Type B pancreatic cell (in vitro differentiated cells): ENCODE results near the gene SYNGAP1. TPM values are rescaled to one million over a fixed set of nuclear protein-coding genes. Genes with fewer than 3 reads are reported as not detected.
A peak's percentile ranks its signal among the peaks of the same experiment; 100 is the strongest.

ENCODE experiments used
- DNase-seq: peaks from one replicate; pipeline ENCODE4 v3.0.0; 2021; ENCODE audit warnings: mixed read lengths; ENCODE audit not compliant: unreplicated experiment; ENCODE audit errors: extremely low spot score
- H3K27ac Mint-ChIP-seq: 2 replicates; pipeline ENCODE4 v1.8.0; 2021; ENCODE audit warnings: mild to moderate bottlenecking, mixed read lengths
- H3K27me3 Mint-ChIP-seq: 2 replicates; pipeline ENCODE4 v1.8.0; 2021; ENCODE audit warnings: mixed read lengths
- H3K36me3 Mint-ChIP-seq: 2 replicates; pipeline ENCODE4 v1.8.0; 2021; ENCODE audit warnings: mixed read lengths
- H3K4me1 Mint-ChIP-seq: one replicate; pipeline ENCODE4 v1.8.0; 2021; ENCODE audit warnings: mixed read lengths; ENCODE audit not compliant: unreplicated experiment
- H3K4me3 Mint-ChIP-seq: 2 replicates; pipeline ENCODE4 v1.8.0; 2021; ENCODE audit warnings: mild to moderate bottlenecking, mixed read lengths
- H3K9me3 Mint-ChIP-seq: 2 replicates; pipeline ENCODE4 v1.8.0; 2021; ENCODE audit warnings: mixed read lengths
- CTCF ChIP-seq: fragments of 200-600 bp; sonication (generic); conservative IDR thresholded peaks from 2 replicates; pipeline ENCODE4 v1.5.0; 2021; ENCODE audit warnings: antibody characterized with exemption, mild to moderate bottlenecking
- total RNA-seq: library from RNA; stranded (reverse); gene quantifications from 2 replicates; pipeline ENCODE4 v1.2.1, GENCODE V29; 2021; ENCODE audit warnings: low replicate concordance

The SYNGAP1 gene
- total RNA-seq, 1 donor from 2014 or later = 74.1 TPM

DNA sequence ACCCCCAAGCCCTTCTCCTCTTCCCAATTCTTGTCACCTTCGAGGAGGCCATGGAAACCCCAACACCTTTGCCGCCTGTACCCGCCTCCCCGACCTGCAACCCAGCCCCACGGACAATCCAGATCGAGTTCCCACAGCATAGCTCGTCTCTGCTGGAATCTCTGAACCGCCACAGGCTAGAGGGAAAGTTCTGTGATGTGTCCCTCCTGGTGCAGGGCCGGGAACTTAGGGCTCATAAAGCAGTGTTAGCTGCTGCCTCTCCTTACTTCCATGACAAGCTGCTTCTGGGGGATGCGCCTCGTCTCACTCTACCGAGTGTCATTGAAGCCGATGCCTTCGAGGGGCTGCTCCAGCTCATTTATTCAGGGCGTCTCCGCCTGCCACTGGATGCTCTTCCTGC, 35.2 kb downstream of the SYNGAP1 start:
- H3K36me3 Mint-ChIP-seq = peaks cover 12% of the 10 kb centered on the region
- no peak for TF ChIP-seq CTCF

DNA sequence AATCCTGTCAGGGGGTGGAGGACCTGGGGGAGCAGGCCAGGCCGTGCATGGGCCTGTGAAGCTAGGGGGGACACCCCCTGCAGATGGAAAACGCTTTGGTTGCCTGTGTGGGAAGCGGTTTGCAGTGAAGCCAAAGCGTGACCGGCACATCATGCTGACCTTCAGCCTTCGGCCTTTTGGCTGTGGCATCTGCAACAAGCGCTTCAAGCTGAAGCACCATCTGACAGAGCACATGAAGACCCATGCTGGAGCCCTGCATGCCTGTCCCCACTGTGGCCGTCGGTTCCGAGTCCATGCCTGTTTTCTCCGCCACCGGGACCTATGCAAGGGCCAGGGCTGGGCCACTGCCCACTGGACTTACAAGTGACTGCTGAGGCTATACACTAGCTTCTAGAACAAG, 36.3 kb downstream of the SYNGAP1 start:
- no peak for DNase-seq
- H3K27me3 Mint-ChIP-seq = no peaks in the 10 kb centered on the region
- H3K36me3 Mint-ChIP-seq = peaks cover 12% of the 10 kb centered on the region
- no peak overlapping the region for H3K27ac Mint-ChIP-seq
- H3K4me3 Mint-ChIP-seq = peak overlapping the region; percentile 62
- no peak for TF ChIP-seq CTCF
- no peaks in the 10 kb centered on the region for H3K9me3 Mint-ChIP-seq
- peaks cover 18% of the 10 kb centered on the region for H3K4me1 Mint-ChIP-seq

More for the DNA sequence above, 35.2 kb downstream of the SYNGAP1 start:
- H3K27ac Mint-ChIP-seq = peak overlapping the region; percentile 74
- no peaks in the 10 kb centered on the region for H3K9me3 Mint-ChIP-seq
- peak overlapping the region; percentile 90 for H3K4me3 Mint-ChIP-seq
- DNase-seq = peak; percentile 44
- H3K4me1 Mint-ChIP-seq = peaks cover 25% of the 10 kb centered on the region
- H3K27me3 Mint-ChIP-seq = no peaks in the 10 kb centered on the region

DNA sequence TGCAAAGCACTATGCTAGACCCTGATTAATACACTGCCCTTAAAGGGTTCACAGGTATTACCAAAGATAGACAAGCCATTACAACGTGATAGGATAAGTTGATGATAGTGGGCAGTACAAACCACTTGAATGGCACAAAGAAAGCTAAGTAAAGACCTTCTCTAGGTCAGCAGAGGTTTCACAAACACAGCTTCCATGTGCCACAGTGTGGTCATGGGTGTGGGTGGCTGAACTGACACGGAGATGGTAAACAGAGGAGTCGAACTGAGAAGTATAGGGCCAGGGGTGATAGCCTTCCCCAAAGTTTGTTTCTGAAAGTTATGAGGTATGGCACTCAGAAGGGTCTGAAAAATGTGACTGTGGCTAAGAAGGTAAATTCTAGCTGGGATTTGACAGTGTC, 38.8 kb downstream of the SYNGAP1 start:
- peaks cover 14% of the 10 kb centered on the region for H3K4me1 Mint-ChIP-seq
- no peaks in the 10 kb centered on the region for H3K9me3 Mint-ChIP-seq
- peaks cover 12% of the 10 kb centered on the region for H3K27me3 Mint-ChIP-seq
- peaks cover 12% of the 10 kb centered on the region for H3K36me3 Mint-ChIP-seq
- DNase-seq = no peak
- no peak for TF ChIP-seq CTCF
- no peak overlapping the region for H3K4me3 Mint-ChIP-seq
- no peak overlapping the region for H3K27ac Mint-ChIP-seq

DNA sequence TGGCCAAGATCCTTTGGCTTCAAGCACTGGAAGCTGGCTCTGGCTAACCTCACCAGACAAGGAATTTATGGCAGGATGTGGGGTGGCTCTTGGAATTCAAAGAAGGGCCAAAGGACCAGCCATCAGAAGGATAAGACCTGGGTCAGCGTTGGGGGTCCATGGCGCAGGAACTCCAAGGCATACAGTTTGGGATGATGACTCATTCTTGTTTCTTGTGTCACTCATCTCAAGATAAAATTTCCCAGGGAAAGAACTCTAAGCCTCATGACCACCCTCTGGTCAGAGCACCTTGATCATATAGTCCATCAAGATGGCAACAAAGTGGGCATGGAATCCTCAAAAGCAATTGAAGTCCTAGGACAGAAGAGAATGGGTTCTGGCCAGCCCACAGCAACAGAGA, 39.4 kb downstream of the SYNGAP1 start:
- peaks cover 12% of the 10 kb centered on the region for H3K4me1 Mint-ChIP-seq
- DNase-seq = no peak
- no peaks in the 10 kb centered on the region for H3K9me3 Mint-ChIP-seq
- no peak overlapping the region for H3K27ac Mint-ChIP-seq
- TF ChIP-seq CTCF = no peak
- peaks cover 14% of the 10 kb centered on the region for H3K27me3 Mint-ChIP-seq
- peaks cover 12% of the 10 kb centered on the region for H3K36me3 Mint-ChIP-seq
- H3K4me3 Mint-ChIP-seq = no peak overlapping the region

DNA sequence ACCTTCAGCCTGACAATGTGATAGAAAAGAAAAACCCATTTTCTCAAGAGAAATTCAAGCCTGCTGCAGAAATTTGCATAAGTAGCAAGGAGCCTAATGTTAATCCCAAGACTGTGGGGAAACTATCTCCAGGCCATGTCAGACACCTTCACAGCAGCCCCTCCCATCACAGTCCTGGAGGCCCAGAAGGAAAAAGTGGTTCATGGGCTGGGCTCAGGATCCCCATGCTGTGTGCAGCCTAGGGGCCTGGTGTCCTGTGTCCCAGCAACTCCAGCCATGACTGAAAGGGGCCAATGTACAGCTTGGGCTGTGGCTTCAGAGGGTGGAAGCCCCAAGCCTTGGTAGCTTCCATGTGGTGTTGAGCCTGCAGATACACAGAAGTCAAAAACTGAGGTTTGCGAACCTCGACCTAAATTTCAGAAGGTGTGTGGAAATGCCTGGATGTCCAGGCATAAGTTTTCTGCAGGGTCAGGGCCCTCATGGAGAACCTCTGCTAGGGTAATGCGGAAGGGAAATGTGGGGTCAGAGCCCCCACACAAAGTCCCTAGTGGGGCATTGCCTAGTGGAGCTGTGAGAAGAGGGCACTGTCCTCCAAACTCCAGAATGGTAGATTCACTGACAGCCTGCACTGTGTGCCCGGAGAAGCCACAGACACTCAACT, 46.3 kb downstream of the SYNGAP1 start:
- no peak for DNase-seq
- TF ChIP-seq CTCF = no peak
- Mint-ChIP-seq H3K36me3 (no peaks in the 10 kb centered on the region), H3K4me1 (no peaks in the 10 kb centered on the region), H3K9me3 (no peaks in the 10 kb centered on the region), H3K27me3 (peaks cover 17% of the 10 kb centered on the region), H3K27ac (no peak overlapping the region), H3K4me3 (no peak overlapping the region)
